ENCODE measurements around the gene GRID2IP. TPM values are rescaled to one million over a fixed set of nuclear protein-coding genes. Genes with fewer than 3 reads are reported as not detected.
"Not testable (repeated sequence)": the region's sequence is repeated elsewhere in the genome, so short reads cannot be mapped to it uniquely, and the experiment has no call there.

The GRID2IP gene
- total RNA-seq, 4 donors from 2014 or later: 0.21 to 0.49 TPM; not detected in 2

- intact Hi-C loops (cut with DNase I; ENCODE audit: low total_unique reads): no loop called here
- no peaks in the 10 kb centered on the region for H3K36me3 ChIP-seq
- TF ChIP-seq CTCF (IDR thresholded peaks at IDR 0.05): no peak
- TF ChIP-seq POLR2A (IDR thresholded peaks at IDR 0.05): no peak
- H3K4me1 ChIP-seq: peaks cover 0 to 4% of the 10 kb centered on the region in 2 donors
- no peaks in the 10 kb centered on the region for H3K9me3 ChIP-seq
- H3K27me3 ChIP-seq: no peaks in the 10 kb centered on the region
- peak overlapping the region in 1 of 2 donors; percentile 71 for H3K4me3 ChIP-seq
- no peak for DNase-seq
- peak overlapping the region in 1 of 2 donors; percentile 72 for H3K27ac ChIP-seq
Measured at GRCh38 chr7:6589151-6589828, 38.0 kb upstream of the GRID2IP start.

- H3K36me3 ChIP-seq: no peaks in the 10 kb centered on the region
- no peak for TF ChIP-seq POLR2A (IDR thresholded peaks at IDR 0.05)
- no peak for TF ChIP-seq CTCF (IDR thresholded peaks at IDR 0.05)
- intact Hi-C loops (cut with DNase I; ENCODE audit: low total_unique reads): no loop called here
Measured at GRCh38 chr7:6588566-6588965, 37.3 kb upstream of the GRID2IP start.

DNA sequence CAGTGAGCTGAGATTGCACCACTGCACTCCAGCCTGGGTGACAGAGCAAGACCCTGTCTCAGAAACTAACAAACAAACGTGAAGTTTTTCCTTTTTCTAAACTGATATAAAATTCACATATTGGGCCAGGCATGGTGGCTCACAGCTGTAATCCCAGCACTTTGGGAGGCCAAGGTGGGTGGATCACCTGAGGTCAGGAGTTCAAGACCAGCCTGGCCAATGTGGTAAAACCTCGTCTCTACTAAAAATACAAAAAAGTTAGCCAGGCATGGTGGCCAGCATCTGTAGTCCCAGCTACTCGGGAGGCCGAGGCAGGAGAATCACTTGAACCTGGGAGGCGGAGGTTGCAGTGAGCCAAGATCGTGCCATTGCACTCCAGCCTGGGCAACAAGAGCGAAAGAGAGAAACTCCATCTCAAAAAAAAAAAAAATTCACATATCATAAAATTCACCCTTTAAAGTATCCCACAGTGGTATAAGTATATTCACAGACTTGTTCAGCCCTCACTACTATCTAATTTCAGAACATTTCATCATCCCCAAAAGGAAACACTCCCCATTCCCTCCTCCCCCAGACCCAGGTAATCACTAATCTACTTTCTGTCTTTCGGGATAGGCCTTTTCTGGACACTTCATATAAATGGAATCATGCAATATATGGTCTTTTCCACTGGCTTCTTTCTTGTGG lies 34.6 kb upstream of the GRID2IP start:
- H3K36me3 ChIP-seq; H3K27me3 ChIP-seq; H3K27ac ChIP-seq; H3K9me3 ChIP-seq; DNase-seq; H3K4me1 ChIP-seq; H3K4me3 ChIP-seq; intact Hi-C loops (cut with DNase I; ENCODE audit: low total_unique reads): not testable (repeated sequence)

More at GRCh38 chr7:6588566-6588965, 37.3 kb upstream of the GRID2IP start:
- Histone ChIP-seq H3K27ac (no peak overlapping the region), H3K4me1 (peaks cover 0 to 4% of the 10 kb centered on the region in 2 donors), H3K9me3 (no peaks in the 10 kb centered on the region), H3K27me3 (no peaks in the 10 kb centered on the region), H3K4me3 (no peak overlapping the region)
- no peak for DNase-seq

GRCh38 chr7:6579446-6579845 lies 28.2 kb upstream of the GRID2IP start:
- no peaks in the 10 kb centered on the region for H3K9me3 ChIP-seq
- no peak overlapping the region for H3K27ac ChIP-seq
- no peaks in the 10 kb centered on the region for H3K4me1 ChIP-seq
- H3K36me3 ChIP-seq: no peaks in the 10 kb centered on the region
- TF ChIP-seq CTCF (IDR thresholded peaks at IDR 0.05) (no peak), POLR2A (IDR thresholded peaks at IDR 0.05) (no peak)
- H3K4me3 ChIP-seq: no peak overlapping the region
- intact Hi-C loops (cut with DNase I; ENCODE audit: low total_unique reads): no loop called here
- H3K27me3 ChIP-seq: no peaks in the 10 kb centered on the region
- no peak for DNase-seq

- DNase-seq: no peak
Measured at GRCh38 chr7:6578114-6579084, 27.1 kb upstream of the GRID2IP start.

More at GRCh38 chr7:6578114-6579084, 27.1 kb upstream of the GRID2IP start:
- H3K27ac ChIP-seq: peak overlapping the region; percentile 88 to 95
- H3K4me3 ChIP-seq: peak overlapping the region in 1 of 2 donors; percentile 93
- intact Hi-C loops (cut with DNase I; ENCODE audit: low total_unique reads): no loop called here
- no peaks in the 10 kb centered on the region for H3K9me3 ChIP-seq
- H3K36me3 ChIP-seq: no peaks in the 10 kb centered on the region
- no peaks in the 10 kb centered on the region for H3K27me3 ChIP-seq
- TF ChIP-seq CTCF (IDR thresholded peaks at IDR 0.05) (no peak), POLR2A (IDR thresholded peaks at IDR 0.05) (no peak)
- no peaks in the 10 kb centered on the region for H3K4me1 ChIP-seq

Data from uterus (tissue), 4 donors.